Thyroid gland (tissue), 4 donors: ENCODE measurements around the gene EIF4G1.

Experiments used
- POLR2A ChIP-seq, 2 donors: fragments of 450-650 bp; IDR thresholded peaks; one replicate each; pipeline ENCODE4 v1.6.1; 2017; ENCODE audit warnings: antibody characterized with exemption in 2 of 2, mild to moderate bottlenecking in 2 of 2, moderate library complexity in 1 of 2
- TF ChIP-seq, protein P1 (sequence below), 6 experiments: fragments of 200-600 bp in 3 of 6; fragments of 450-650 bp in 3 of 6; sonication (generic) in 3 of 6; IDR thresholded peaks; one replicate each; pipeline ENCODE4 v1.5.1; 2016 to 2019; ENCODE audit warnings: antibody characterized with exemption in 6 of 6, mild to moderate bottlenecking in 2 of 6, inconsistent platforms in 1 of 6, moderate library complexity in 1 of 6

DNA sequence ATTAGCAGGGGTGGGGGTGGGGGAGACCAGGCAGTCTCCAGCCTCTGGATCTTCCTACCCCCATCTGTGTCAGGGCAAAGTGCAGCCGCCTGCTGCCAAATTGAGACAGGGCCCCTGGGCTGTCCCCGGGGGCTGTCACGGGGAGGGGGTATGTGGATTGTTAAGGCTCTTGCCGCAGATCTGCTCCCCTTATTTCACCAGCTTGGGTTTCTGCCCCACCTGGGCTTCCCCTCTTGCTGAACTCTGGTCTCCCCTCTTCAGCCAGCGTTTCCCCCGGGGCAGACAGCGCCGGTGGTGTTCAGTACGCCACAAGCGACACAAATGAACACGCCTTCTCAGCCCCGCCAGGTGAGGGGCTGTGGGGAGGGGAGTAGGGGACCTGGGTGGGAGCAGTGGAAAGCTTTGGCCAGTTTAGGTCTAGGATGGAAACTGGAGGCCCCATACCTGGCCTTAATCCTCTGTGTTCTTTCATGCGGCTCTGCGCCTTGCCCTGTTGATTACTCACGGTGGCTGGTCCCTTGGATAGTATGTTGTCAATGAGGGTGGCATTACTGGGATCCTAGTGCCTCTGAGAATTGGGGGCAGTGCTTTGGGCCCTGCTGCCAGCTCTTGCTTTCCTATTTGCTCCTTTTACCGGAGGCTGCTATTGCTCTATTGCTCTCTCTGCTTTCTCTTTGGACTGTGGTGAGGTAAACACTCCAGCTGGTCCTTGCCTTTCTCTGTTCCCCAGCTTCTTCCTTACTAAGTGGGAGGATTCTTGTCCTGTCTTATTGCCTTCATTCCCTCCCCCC lies 1.7 kb downstream of the EIF4G1 start:
- TF ChIP-seq, protein P1, sequence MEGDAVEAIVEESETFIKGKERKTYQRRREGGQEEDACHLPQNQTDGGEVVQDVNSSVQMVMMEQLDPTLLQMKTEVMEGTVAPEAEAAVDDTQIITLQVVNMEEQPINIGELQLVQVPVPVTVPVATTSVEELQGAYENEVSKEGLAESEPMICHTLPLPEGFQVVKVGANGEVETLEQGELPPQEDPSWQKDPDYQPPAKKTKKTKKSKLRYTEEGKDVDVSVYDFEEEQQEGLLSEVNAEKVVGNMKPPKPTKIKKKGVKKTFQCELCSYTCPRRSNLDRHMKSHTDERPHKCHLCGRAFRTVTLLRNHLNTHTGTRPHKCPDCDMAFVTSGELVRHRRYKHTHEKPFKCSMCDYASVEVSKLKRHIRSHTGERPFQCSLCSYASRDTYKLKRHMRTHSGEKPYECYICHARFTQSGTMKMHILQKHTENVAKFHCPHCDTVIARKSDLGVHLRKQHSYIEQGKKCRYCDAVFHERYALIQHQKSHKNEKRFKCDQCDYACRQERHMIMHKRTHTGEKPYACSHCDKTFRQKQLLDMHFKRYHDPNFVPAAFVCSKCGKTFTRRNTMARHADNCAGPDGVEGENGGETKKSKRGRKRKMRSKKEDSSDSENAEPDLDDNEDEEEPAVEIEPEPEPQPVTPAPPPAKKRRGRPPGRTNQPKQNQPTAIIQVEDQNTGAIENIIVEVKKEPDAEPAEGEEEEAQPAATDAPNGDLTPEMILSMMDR (IDR thresholded peaks at IDR 0.05) = no peak
- no peak for TF ChIP-seq POLR2A (IDR thresholded peaks at IDR 0.05)
